Suprapubic skin (tissue), 4 donors: ENCODE data around the gene NAALADL2.

Source experiments
- CTCF ChIP-seq, 2 donors: fragments of 200-600 bp in 1 of 2; fragments of 450-650 bp in 1 of 2; sonication (generic) in 1 of 2; IDR thresholded peaks; one replicate each; pipeline ENCODE4 v1.5.1; 2016 to 2019; ENCODE audit warnings: antibody characterized with exemption in 2 of 2, mild to moderate bottlenecking in 1 of 2, moderate library complexity in 1 of 2
- EP300 ChIP-seq: sonication (generic); formaldehyde crosslinking; IDR thresholded peaks from one replicate; pipeline ENCODE4 v1.6.1; 2017; ENCODE audit warnings: antibody characterized with exemption
- POLR2A ChIP-seq, 2 donors: fragments of 450-650 bp; IDR thresholded peaks; one replicate each; pipeline ENCODE4 v1.6.1; 2017; ENCODE audit warnings: antibody characterized with exemption in 2 of 2, mild to moderate bottlenecking in 2 of 2, moderate library complexity in 2 of 2
- POLR2AphosphoS5 ChIP-seq, 3 donors: sonication (generic); formaldehyde crosslinking; IDR thresholded peaks; one replicate each; pipeline ENCODE4 v1.6.1; 2017; ENCODE audit warnings: antibody characterized with exemption in 3 of 3

- TF ChIP-seq POLR2AphosphoS5 (IDR thresholded peaks at IDR 0.05) (no peak), CTCF (IDR thresholded peaks at IDR 0.05) (no peak), POLR2A (IDR thresholded peaks at IDR 0.05) (no peak), EP300 (no peak)
These were observed 296.0 kb downstream of the NAALADL2 start for GRCh38 chr3:175155172-175155571.
